HEK293 (cell line): ENCODE results near the gene ATCAY.

Source experiments
- GFI1B ChIP-seq: fragments of 450-650 bp; formaldehyde crosslinking; IDR thresholded peaks from 2 replicates; pipeline ENCODE4 v1.5.1; 2016; ENCODE audit warnings: missing biosample characterization, missing genetic modification characterization
- GLI2 ChIP-seq: fragments of 450-650 bp; formaldehyde crosslinking; IDR thresholded peaks from 2 replicates; pipeline ENCODE4; 2017; ENCODE audit warnings: missing biosample characterization, missing genetic modification characterization, low read depth, borderline replicate concordance
- HOXC10 ChIP-seq: sonication (generic); formaldehyde crosslinking; IDR thresholded peaks from 2 replicates; pipeline ENCODE4 v1.8.1; 2023; ENCODE audit warnings: mild to moderate bottlenecking, missing genetic modification reagents
- KLF17 ChIP-seq: fragments of 450-650 bp; formaldehyde crosslinking; IDR thresholded peaks from 2 replicates; pipeline ENCODE4 v1.5.1; 2016; ENCODE audit warnings: missing biosample characterization, missing genetic modification characterization
- REPIN1 ChIP-seq: fragments of 450-650 bp; formaldehyde crosslinking; IDR thresholded peaks from 2 replicates; pipeline ENCODE4 v1.5.1; 2017; ENCODE audit warnings: missing biosample characterization, missing genetic modification characterization, low read depth
- TCF7L2 ChIP-seq: IDR thresholded peaks from 2 replicates; pipeline ENCODE4 v1.6.1; 2011; ENCODE audit warnings: low read depth, mild to moderate bottlenecking, inconsistent platforms, low read length, moderate library complexity, borderline replicate concordance
- ZBTB21 ChIP-seq: fragments of 450-650 bp; formaldehyde crosslinking; IDR thresholded peaks from 2 replicates; pipeline ENCODE4 v1.5.1; 2017; ENCODE audit warnings: missing biosample characterization, missing genetic modification characterization
- ZBTB48 ChIP-seq: fragments of 450-650 bp; formaldehyde crosslinking; IDR thresholded peaks from 2 replicates; pipeline ENCODE4 v1.5.1; 2016; ENCODE audit warnings: missing biosample characterization, missing genetic modification characterization
- ZEB2 ChIP-seq: fragments of 450-650 bp; formaldehyde crosslinking; IDR thresholded peaks from 2 replicates; pipeline ENCODE4 v1.5.1; 2016; ENCODE audit warnings: missing biosample characterization, missing genetic modification characterization
- ZFHX2 ChIP-seq: fragments of 450-650 bp; formaldehyde crosslinking; conservative IDR thresholded peaks from 2 replicates; pipeline ENCODE4 v1.5.1; 2016; ENCODE audit warnings: missing biosample characterization, missing genetic modification characterization
- ZFP37 ChIP-seq: fragments of 450-650 bp; formaldehyde crosslinking; IDR thresholded peaks from 2 replicates; pipeline ENCODE4 v1.5.1; 2016; ENCODE audit warnings: missing biosample characterization, missing genetic modification characterization
- ZNF121 ChIP-seq: fragments of 450-650 bp; formaldehyde crosslinking; IDR thresholded peaks from 2 replicates; pipeline ENCODE4 v1.5.1; 2016; ENCODE audit warnings: missing biosample characterization, missing genetic modification characterization
- ZNF157 ChIP-seq: fragments of 450-650 bp; formaldehyde crosslinking; IDR thresholded peaks from 2 replicates; pipeline ENCODE4 v1.5.1; 2016; ENCODE audit warnings: missing biosample characterization, missing genetic modification characterization
- ZNF2 ChIP-seq: fragments of 450-650 bp; formaldehyde crosslinking; IDR thresholded peaks from 2 replicates; pipeline ENCODE4 v1.5.1; 2016; ENCODE audit warnings: missing biosample characterization, missing genetic modification characterization
- ZNF404 ChIP-seq: fragments of 450-650 bp; formaldehyde crosslinking; IDR thresholded peaks from 2 replicates; pipeline ENCODE4 v1.5.1; 2017; ENCODE audit warnings: missing biosample characterization, missing genetic modification characterization
- ZNF423 ChIP-seq: fragments of 450-650 bp; formaldehyde crosslinking; IDR thresholded peaks from 2 replicates; pipeline ENCODE4 v1.5.1; 2016; ENCODE audit warnings: missing biosample characterization, missing genetic modification characterization
- ZNF518A ChIP-seq: fragments of 450-650 bp; formaldehyde crosslinking; conservative IDR thresholded peaks from 2 replicates; pipeline ENCODE4 v1.5.1; 2016; ENCODE audit warnings: low read depth, missing biosample characterization, missing genetic modification characterization
- ZNF530 ChIP-seq: fragments of 450-650 bp; formaldehyde crosslinking; IDR thresholded peaks from 2 replicates; pipeline ENCODE4 v1.5.1; 2016; ENCODE audit warnings: low read depth, missing biosample characterization, missing genetic modification characterization
- ZNF548 ChIP-seq: fragments of 450-650 bp; formaldehyde crosslinking; IDR thresholded peaks from 2 replicates; pipeline ENCODE4 v1.5.1; 2016; ENCODE audit warnings: missing biosample characterization, missing genetic modification characterization
- ZNF558 ChIP-seq: fragments of 450-650 bp; formaldehyde crosslinking; IDR thresholded peaks from 2 replicates; pipeline ENCODE4 v1.5.1; 2016; ENCODE audit warnings: missing biosample characterization, missing genetic modification characterization
- ZNF585B ChIP-seq: fragments of 450-650 bp; formaldehyde crosslinking; IDR thresholded peaks from 2 replicates; pipeline ENCODE4 v1.5.1; 2016; ENCODE audit warnings: missing biosample characterization, missing genetic modification characterization
- ZNF654 ChIP-seq: fragments of 450-650 bp; formaldehyde crosslinking; IDR thresholded peaks from 2 replicates; pipeline ENCODE4 v1.5.1; 2016; ENCODE audit warnings: low read depth, missing biosample characterization, missing genetic modification characterization
- ZNF660 ChIP-seq: fragments of 450-650 bp; IDR thresholded peaks from 2 replicates; pipeline ENCODE4 v1.5.1; 2018; ENCODE audit warnings: missing biosample characterization, mild to moderate bottlenecking, missing genetic modification characterization
- ZNF677 ChIP-seq: fragments of 450-650 bp; IDR thresholded peaks from 2 replicates; pipeline ENCODE4 v1.5.0; 2018; ENCODE audit warnings: missing biosample characterization, mild to moderate bottlenecking, missing genetic modification characterization, moderate library complexity
- ZNF701 ChIP-seq: fragments of 450-650 bp; formaldehyde crosslinking; IDR thresholded peaks from 2 replicates; pipeline ENCODE4 v1.5.1; 2016; ENCODE audit warnings: missing biosample characterization, missing genetic modification characterization
- ZNF830 ChIP-seq: fragments of 450-650 bp; IDR thresholded peaks from 2 replicates; pipeline ENCODE4 v1.5.0; 2018; ENCODE audit warnings: missing biosample characterization, missing genetic modification characterization, low read depth, mild to moderate bottlenecking, moderate library complexity
- ZNF843 ChIP-seq: fragments of 450-650 bp; formaldehyde crosslinking; IDR thresholded peaks from 2 replicates; pipeline ENCODE4 v1.5.1; 2016; ENCODE audit warnings: missing biosample characterization, missing genetic modification characterization
- ZSCAN16 ChIP-seq: fragments of 450-650 bp; formaldehyde crosslinking; IDR thresholded peaks from 2 replicates; pipeline ENCODE4 v1.5.1; 2016; ENCODE audit warnings: missing biosample characterization, missing genetic modification characterization
- TF ChIP-seq, protein P1 (sequence below): fragments of 450-650 bp; formaldehyde crosslinking; IDR thresholded peaks from 2 replicates; pipeline ENCODE4 v1.5.1; 2016; ENCODE audit warnings: missing biosample characterization, missing genetic modification characterization
- TF ChIP-seq, protein P2 (sequence below): fragments of 450-650 bp; formaldehyde crosslinking; IDR thresholded peaks from 2 replicates; pipeline ENCODE4 v1.5.1; 2016; ENCODE audit warnings: missing biosample characterization, missing genetic modification characterization

The ATCAY gene

DNA sequence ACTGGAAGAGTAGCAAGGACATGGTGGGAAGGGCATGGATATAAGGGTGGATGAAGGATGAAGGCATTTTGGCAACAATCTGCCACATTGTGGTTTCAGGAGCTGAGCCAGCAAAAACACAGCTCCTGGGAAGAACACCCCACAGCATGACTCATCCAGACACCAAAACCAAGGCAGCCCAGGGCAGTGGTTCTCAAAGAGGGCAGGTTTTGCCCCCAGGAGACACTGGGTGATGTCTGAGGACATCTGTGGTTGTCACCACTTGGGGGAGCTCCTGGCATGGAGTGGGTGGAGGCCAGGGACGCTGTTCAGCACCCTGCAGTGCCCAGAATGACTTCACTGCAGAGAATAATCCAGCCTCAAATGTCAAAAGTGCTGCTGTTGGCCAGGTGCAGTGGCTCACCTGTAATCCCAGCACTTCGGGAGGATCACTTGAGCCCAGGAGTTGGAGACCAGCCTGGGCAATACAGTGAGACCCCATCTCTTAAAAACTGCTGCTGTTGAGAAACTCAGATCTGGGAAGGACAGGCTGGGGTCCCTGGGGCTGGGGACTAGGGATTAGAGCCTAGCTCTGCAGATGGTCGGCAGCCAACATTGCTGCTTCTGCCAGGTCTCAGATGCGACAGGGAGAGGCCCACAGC, 27.8 kb upstream of the ATCAY start (continued):
- TF ChIP-seq REPIN1 (no peak), GFI1B (tag by site-specific recombination) (no peak), ZNF121 (tag by site-specific recombination) (0 out of 2 replicates have a peak, but pooled peaks have one; percentile 45), ZNF843 (tag by site-specific recombination) (no peak), ZNF677 (tag by site-specific recombination) (no peak), HOXC10 (CRISPR knock-in tag) (no peak), ZNF830 (tag by site-specific recombination) (no peak), ZNF157 (no peak), ZNF548 (0 out of 2 replicates have a peak, but pooled peaks have one; percentile 10), ZNF585B (no peak), ZBTB21 (tag by site-specific recombination) (0 out of 2 replicates have a peak, but pooled peaks have one; percentile 37), ZEB2 (tag by site-specific recombination) (peak; percentile 40; the same call in 1 of the 2 replicates), ZNF654 (tag by site-specific recombination) (peak; percentile 58), GLI2 (tag by site-specific recombination) (no peak), ZFHX2 (tag by site-specific recombination) (peak; percentile 69), ZNF404 (tag by site-specific recombination) (no peak), ZNF660 (peak; percentile 96), ZBTB48 (tag by site-specific recombination) (0 out of 2 replicates have a peak, but pooled peaks have one; percentile 50), ZSCAN16 (no peak), KLF17 (0 out of 2 replicates have a peak, but pooled peaks have one; percentile 51), ZNF701 (tag by site-specific recombination) (no peak), ZNF530 (no peak), ZNF423 (tag by site-specific recombination) (no peak), ZNF2 (tag by site-specific recombination) (no peak), ZNF518A (0 out of 2 replicates have a peak, but pooled peaks have one; percentile 14), ZNF558 (tag by site-specific recombination) (peak; percentile 34; the same call in 1 of the 2 replicates), TCF7L2 (no peak), ZFP37 (no peak)
- TF ChIP-seq, protein P1, sequence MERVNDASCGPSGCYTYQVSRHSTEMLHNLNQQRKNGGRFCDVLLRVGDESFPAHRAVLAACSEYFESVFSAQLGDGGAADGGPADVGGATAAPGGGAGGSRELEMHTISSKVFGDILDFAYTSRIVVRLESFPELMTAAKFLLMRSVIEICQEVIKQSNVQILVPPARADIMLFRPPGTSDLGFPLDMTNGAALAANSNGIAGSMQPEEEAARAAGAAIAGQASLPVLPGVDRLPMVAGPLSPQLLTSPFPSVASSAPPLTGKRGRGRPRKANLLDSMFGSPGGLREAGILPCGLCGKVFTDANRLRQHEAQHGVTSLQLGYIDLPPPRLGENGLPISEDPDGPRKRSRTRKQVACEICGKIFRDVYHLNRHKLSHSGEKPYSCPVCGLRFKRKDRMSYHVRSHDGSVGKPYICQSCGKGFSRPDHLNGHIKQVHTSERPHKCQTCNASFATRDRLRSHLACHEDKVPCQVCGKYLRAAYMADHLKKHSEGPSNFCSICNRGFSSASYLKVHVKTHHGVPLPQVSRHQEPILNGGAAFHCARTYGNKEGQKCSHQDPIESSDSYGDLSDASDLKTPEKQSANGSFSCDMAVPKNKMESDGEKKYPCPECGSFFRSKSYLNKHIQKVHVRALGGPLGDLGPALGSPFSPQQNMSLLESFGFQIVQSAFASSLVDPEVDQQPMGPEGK (tag by site-specific recombination): peak; percentile 55
- TF ChIP-seq, protein P2, sequence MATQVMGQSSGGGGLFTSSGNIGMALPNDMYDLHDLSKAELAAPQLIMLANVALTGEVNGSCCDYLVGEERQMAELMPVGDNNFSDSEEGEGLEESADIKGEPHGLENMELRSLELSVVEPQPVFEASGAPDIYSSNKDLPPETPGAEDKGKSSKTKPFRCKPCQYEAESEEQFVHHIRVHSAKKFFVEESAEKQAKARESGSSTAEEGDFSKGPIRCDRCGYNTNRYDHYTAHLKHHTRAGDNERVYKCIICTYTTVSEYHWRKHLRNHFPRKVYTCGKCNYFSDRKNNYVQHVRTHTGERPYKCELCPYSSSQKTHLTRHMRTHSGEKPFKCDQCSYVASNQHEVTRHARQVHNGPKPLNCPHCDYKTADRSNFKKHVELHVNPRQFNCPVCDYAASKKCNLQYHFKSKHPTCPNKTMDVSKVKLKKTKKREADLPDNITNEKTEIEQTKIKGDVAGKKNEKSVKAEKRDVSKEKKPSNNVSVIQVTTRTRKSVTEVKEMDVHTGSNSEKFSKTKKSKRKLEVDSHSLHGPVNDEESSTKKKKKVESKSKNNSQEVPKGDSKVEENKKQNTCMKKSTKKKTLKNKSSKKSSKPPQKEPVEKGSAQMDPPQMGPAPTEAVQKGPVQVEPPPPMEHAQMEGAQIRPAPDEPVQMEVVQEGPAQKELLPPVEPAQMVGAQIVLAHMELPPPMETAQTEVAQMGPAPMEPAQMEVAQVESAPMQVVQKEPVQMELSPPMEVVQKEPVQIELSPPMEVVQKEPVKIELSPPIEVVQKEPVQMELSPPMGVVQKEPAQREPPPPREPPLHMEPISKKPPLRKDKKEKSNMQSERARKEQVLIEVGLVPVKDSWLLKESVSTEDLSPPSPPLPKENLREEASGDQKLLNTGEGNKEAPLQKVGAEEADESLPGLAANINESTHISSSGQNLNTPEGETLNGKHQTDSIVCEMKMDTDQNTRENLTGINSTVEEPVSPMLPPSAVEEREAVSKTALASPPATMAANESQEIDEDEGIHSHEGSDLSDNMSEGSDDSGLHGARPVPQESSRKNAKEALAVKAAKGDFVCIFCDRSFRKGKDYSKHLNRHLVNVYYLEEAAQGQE: peak; percentile 75
